ENCODE measurements around the gene SAMD10. TPM values are rescaled to one million over a fixed set of nuclear protein-coding genes. Genes with fewer than 3 reads are reported as not detected.
A peak's percentile ranks its signal among the peaks of the same experiment; 100 is the strongest.

The SAMD10 gene
- polyA plus RNA-seq, 3 donors = 0.34 to 2.4 (median 0.67) TPM

GRCh38 chr20:63968136-63968927 lies 11.1 kb downstream of the SAMD10 start:
- Mint-ChIP-seq H3K4me3 (peak overlapping the region; percentile 80 to 90), H3K4me1 (peaks cover 11% of the 10 kb centered on the region), H3K36me3 (peaks cover 6 to 22% of the 10 kb centered on the region in 2 donors), H3K27ac (peak overlapping the region in 3 of 7 donors; percentile 30 to 68 (median 32)), H3K9me3 (peaks cover 0 to 40% (median 14%) of the 10 kb centered on the region in 7 donors), H3K27me3 (ENCODE audit: low read depth in 3 of 3) (peaks cover 18 to 30% (median 19%) of the 10 kb centered on the region in 3 donors)
- WGBS (ENCODE audit: insufficient coverage) = 73% methylated on average over 12 of the region's 14 CpGs
- peak in 1 of 3 donors; percentile 4 for DNase-seq
- no peaks in the 10 kb centered on the region for H4K20me1 ChIP-seq (ENCODE audit: insufficient read depth, low read length)
- H3K27me3 ChIP-seq (ENCODE audit: control insufficient read depth in 2 of 2, insufficient read depth in 2 of 2, low read length in 2 of 2) = peaks cover 0 to 18% of the 10 kb centered on the region in 2 donors
- intact Hi-C loops (cut with micrococcal nuclease) = no loop called here
- H3K27ac ChIP-seq (ENCODE audit: low read depth in 1 of 2, low read length in 2 of 2) = no peak overlapping the region
- peak overlapping the region; percentile 73 for H3K4me2 ChIP-seq (replicated peaks; ENCODE audit: extremely low read depth, low read length, poor library complexity, severe bottlenecking)
- TF ChIP-seq CTCF (IDR thresholded peaks at IDR 0.05) = no peak
- no peaks in the 10 kb centered on the region for H3K79me2 ChIP-seq (ENCODE audit: insufficient read depth, low read length)
- H2AFZ ChIP-seq (ENCODE audit: insufficient read depth, low read depth, low read length, poor library complexity, severe bottlenecking) = peak overlapping the region; percentile 79
- peak overlapping the region; percentile 64 for H3K9ac ChIP-seq (ENCODE audit: insufficient read depth, low read length, poor library complexity, severe bottlenecking)
- peaks cover 0 to 6% of the 10 kb centered on the region in 2 donors for H3K36me3 ChIP-seq (replicated peaks in 1 of 2; ENCODE audit: control insufficient read depth in 1 of 2, insufficient read depth in 2 of 2, low read length in 2 of 2)
- H3K4me3 ChIP-seq (replicated peaks in 1 of 3; ENCODE audit: low read depth in 2 of 3, low read length in 3 of 3) = peak overlapping the region in 1 of 3 experiments; percentile 67
- H3K4me1 ChIP-seq (ENCODE audit: control insufficient read depth in 1 of 2, insufficient read depth in 2 of 2, low read length in 2 of 2) = peaks cover 11 to 15% of the 10 kb centered on the region in 2 donors
- H3K9me3 ChIP-seq (replicated peaks in 1 of 2; ENCODE audit: control insufficient read depth in 1 of 2, insufficient read depth in 1 of 2, low read length in 2 of 2) = peaks cover 0 to 24% of the 10 kb centered on the region in 2 donors

GRCh38 chr20:63967330-63968135 lies 11.9 kb downstream of the SAMD10 start:
- Histone ChIP-seq H3K9ac (ENCODE audit: insufficient read depth, low read length, poor library complexity, severe bottlenecking) (no peak overlapping the region), H3K9me3 (replicated peaks in 1 of 2; ENCODE audit: control insufficient read depth in 1 of 2, insufficient read depth in 1 of 2, low read length in 2 of 2) (peaks cover 0 to 24% of the 10 kb centered on the region in 2 donors), H3K27me3 (ENCODE audit: control insufficient read depth in 2 of 2, insufficient read depth in 2 of 2, low read length in 2 of 2) (peaks cover 0 to 15% of the 10 kb centered on the region in 2 donors), H3K27ac (ENCODE audit: low read depth in 1 of 2, low read length in 2 of 2) (no peak overlapping the region), H3K4me3 (replicated peaks in 1 of 3; ENCODE audit: low read depth in 2 of 3, low read length in 3 of 3) (no peak overlapping the region), H4K20me1 (ENCODE audit: insufficient read depth, low read length) (no peaks in the 10 kb centered on the region), H3K79me2 (ENCODE audit: insufficient read depth, low read length) (no peaks in the 10 kb centered on the region), H2AFZ (ENCODE audit: insufficient read depth, low read depth, low read length, poor library complexity, severe bottlenecking) (no peak overlapping the region), H3K4me1 (ENCODE audit: control insufficient read depth in 1 of 2, insufficient read depth in 2 of 2, low read length in 2 of 2) (peaks cover 11 to 15% of the 10 kb centered on the region in 2 donors), H3K4me2 (replicated peaks; ENCODE audit: extremely low read depth, low read length, poor library complexity, severe bottlenecking) (no peak overlapping the region), H3K36me3 (replicated peaks in 1 of 2; ENCODE audit: control insufficient read depth in 1 of 2, insufficient read depth in 2 of 2, low read length in 2 of 2) (peaks cover 0 to 6% of the 10 kb centered on the region in 2 donors)
- peaks cover 0 to 40% (median 14%) of the 10 kb centered on the region in 7 donors for H3K9me3 Mint-ChIP-seq
- TF ChIP-seq CTCF (IDR thresholded peaks at IDR 0.05) = no peak
- H3K4me1 Mint-ChIP-seq = peaks cover 10% of the 10 kb centered on the region
- no peak for DNase-seq
- peaks cover 15 to 24% (median 19%) of the 10 kb centered on the region in 3 donors for H3K27me3 Mint-ChIP-seq (ENCODE audit: low read depth in 3 of 3)
- intact Hi-C loops (cut with micrococcal nuclease) = no loop called here
- H3K36me3 Mint-ChIP-seq = peaks cover 10 to 22% of the 10 kb centered on the region in 2 donors
- 96% methylated on average over 27 of the region's 28 CpGs for WGBS (ENCODE audit: insufficient coverage)
- H3K4me3 Mint-ChIP-seq = no peak overlapping the region
- H3K27ac Mint-ChIP-seq = no peak overlapping the region
